ENCODE measurements around the gene HMGA1.

DNA sequence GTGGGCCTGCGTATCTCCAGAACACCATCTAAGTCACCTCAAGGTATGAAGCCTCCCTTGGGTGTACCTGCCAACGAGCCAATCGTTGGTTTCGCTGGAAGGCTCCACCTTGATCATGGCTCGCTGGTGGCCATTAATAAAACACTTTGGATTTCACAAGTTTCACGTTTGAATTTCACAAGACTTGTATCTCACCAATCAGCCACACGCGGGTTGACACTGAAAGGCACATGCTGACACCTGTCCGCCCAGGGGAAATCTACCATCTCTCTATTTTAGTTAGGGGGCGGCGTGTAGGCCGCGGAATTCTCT lies 586 bp upstream of the HMGA1 start:
- TF ChIP-seq CBFB (CRISPR knock-in tag; IDR thresholded peaks at IDR 0.05; ENCODE audit: low read depth) (no peak), USF2 (CRISPR knock-in tag; IDR thresholded peaks at IDR 0.05) (no peak), CREB1 (CRISPR knock-in tag; IDR thresholded peaks at IDR 0.05) (no peak), ELF4 (CRISPR knock-in tag; IDR thresholded peaks at IDR 0.05; ENCODE audit: low read depth) (no peak), CTCF (IDR thresholded peaks at IDR 0.05) (no peak), PRDM15 (CRISPR knock-in tag; IDR thresholded peaks at IDR 0.05) (no peak)
- TF ChIP-seq, protein P1, sequence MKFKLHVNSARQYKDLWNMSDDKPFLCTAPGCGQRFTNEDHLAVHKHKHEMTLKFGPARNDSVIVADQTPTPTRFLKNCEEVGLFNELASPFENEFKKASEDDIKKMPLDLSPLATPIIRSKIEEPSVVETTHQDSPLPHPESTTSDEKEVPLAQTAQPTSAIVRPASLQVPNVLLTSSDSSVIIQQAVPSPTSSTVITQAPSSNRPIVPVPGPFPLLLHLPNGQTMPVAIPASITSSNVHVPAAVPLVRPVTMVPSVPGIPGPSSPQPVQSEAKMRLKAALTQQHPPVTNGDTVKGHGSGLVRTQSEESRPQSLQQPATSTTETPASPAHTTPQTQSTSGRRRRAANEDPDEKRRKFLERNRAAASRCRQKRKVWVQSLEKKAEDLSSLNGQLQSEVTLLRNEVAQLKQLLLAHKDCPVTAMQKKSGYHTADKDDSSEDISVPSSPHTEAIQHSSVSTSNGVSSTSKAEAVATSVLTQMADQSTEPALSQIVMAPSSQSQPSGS (CRISPR knock-in tag; IDR thresholded peaks at IDR 0.05; ENCODE audit: borderline replicate concordance, low read depth) = no peak
- TF ChIP-seq, protein P2, sequence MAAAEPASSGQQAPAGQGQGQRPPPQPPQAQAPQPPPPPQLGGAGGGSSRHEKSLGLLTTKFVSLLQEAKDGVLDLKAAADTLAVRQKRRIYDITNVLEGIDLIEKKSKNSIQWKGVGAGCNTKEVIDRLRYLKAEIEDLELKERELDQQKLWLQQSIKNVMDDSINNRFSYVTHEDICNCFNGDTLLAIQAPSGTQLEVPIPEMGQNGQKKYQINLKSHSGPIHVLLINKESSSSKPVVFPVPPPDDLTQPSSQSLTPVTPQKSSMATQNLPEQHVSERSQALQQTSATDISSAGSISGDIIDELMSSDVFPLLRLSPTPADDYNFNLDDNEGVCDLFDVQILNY (CRISPR knock-in tag; IDR thresholded peaks at IDR 0.05) = no peak

Data from WTC11 (cell line).